HG03139 (cell line): ENCODE results near the gene TMA7.

ENCODE experiments used
- ATAC-seq: cut with Tn5 transposase; IDR thresholded peaks from one replicate; pipeline ENCODE4 v1.9.1; 2021; ENCODE audit not compliant: unreplicated experiment

Gene TMA7

DNA sequence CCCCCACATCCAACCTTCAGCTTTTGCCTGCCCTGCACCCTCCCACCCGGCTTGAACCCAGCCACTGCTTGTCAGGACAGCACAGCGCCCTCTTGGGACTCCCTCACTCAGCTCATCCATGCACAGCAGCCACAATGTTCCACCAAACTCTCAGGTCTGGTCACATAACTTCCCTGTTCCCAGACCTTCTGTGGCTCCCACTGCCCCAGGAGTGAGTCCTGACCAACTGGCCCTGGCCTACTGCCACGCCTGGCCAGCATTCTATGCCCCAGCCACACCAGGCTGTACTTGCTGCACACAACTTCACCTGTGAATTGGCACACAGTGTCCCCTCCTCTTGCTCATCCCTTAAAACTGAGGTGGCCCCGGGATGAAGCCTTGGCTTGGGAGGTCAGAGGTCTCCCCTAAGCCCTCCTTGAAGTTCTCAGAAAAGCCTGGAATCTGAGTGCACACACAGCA is 31.2 kb upstream of the TMA7 start:
- ATAC-seq, result no peak

- no peak for ATAC-seq
These were observed 30.5 kb upstream of the TMA7 start for GRCh38 chr3:48409291-48410201.

DNA sequence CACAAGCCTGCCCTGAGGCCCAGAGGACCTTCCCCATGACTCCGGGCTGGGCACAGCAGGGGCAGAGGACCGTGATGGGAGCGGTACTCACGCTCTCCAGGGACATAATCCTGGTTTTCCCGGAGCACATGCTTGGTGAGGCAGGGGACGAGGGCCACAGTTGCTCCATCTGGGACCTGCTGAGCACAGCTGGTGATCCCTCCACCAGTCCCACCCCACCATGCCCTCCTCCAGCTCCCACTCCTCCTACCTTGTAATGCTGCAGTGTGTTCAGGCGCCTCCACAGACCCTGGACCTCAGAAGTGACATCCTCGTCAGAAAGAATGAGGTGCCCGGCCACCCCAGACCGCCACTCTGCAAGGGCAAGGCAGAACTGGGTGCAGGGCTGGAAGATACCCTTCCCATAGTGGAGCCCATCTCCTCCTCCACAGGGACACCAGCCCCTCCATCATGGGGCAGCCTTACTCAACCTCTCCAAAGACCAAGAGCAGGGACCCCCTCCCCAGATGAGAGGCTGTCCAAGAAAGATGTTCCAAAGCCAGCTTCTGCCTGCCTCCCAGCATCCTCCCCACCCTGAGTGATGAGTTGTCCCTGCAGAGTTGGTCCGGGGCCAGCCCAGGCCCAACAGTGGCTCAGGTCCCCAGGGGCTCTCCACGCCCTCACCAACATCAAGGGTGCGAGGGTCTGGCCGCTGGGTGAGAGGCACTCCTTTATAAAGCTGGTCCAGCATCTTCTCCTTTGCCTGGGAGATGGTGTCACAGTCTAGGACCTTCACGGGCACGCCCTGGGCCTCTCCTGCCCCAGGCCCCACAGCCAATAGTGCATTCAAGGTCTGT is 29.6 kb upstream of the TMA7 start:
- no peak for ATAC-seq

GRCh38 chr3:48411041-48411588 is 28.9 kb upstream of the TMA7 start:
- no peak for ATAC-seq

DNA sequence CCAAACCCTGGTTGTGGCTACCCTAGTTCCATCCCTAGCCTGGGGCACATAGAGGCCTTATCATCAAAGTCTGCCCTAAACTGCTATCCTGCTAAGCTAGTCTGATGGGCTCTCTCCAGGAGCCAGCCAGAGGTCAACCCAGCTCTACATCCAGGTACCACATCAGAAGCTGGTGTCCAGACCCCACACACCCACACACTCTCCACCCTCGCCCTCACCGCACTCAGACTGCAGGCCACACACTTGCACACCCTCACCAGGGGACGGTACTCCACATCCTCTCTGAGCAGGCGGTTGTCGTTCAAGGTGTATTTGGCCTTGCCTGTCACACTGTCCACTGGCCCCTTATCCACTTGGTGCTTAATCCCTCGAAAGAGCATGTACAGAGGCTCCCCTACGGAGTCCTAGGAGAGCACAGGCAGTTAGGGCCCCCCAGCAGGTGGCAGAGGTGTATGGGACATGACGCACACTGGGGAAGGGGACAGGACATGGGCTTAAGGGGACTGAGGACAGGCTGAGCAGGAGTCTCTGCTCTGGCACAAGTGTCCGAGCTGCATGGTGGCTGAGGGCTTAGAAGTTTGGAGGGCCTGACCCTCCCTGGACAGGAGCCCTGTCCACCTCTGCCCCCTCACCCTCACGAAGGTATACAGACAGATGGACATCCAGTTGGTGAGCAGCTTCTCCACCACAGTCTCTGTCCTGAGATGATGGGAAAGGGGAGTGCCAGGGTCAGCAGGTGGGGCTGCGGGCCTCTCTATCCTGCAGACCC is 28.3 kb upstream of the TMA7 start:
- ATAC-seq, result no peak

DNA sequence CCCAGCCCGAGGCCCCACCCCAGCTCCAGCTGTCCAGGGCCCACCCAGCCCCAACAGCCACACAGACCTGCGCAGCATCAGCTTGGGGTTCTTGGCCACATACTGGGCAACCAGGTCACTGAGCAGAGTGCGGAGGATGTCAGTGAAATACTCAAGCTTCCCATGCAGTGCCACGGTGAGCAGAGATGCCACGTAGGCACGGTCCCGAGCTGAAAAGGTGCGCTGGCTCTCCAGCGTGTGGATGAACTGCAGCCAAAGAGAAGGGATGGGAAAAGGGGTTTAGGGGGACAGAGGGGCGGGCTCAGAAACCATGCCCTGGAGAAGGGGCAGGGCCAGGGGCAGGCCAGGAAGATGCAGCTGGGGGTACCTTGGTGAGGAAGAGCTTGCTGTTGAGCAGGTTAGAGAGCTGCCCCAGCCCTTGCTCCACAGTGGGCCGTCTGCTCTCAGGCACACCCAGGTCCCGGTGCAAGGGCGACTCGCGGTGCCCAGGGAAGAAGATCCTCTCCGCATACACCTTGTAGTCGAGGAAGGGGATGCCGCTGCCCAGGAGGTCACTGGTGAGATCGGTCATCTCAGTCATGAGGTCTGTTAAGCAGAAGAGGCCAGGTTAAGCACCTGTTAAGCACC is 27.6 kb upstream of the TMA7 start:
- ATAC-seq, result no peak

DNA sequence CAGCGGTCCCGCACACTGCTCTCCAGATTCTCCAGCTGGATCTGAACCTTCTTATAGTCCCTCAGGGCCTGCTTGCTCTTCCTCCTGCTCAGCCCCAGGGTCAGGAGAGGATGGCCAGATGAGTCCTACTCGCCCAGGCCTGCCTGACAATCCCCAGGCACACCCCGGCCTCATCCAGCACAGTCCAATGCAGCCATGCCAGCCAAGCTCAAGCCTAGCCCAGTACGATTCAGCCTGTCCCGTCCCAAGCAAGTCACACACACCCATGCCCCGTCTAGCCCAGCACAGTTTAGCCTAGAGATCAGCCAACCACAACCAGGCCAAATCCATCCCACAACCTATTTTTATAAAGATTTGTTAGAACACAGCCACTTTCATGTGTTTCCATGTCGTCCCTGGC is 27.0 kb upstream of the TMA7 start:
- no peak for ATAC-seq

- no peak for ATAC-seq
These were observed 26.4 kb upstream of the TMA7 start for GRCh38 chr3:48413611-48414010.

GRCh38 chr3:48414376-48415250 is 25.4 kb upstream of the TMA7 start:
- ATAC-seq, result no peak

DNA sequence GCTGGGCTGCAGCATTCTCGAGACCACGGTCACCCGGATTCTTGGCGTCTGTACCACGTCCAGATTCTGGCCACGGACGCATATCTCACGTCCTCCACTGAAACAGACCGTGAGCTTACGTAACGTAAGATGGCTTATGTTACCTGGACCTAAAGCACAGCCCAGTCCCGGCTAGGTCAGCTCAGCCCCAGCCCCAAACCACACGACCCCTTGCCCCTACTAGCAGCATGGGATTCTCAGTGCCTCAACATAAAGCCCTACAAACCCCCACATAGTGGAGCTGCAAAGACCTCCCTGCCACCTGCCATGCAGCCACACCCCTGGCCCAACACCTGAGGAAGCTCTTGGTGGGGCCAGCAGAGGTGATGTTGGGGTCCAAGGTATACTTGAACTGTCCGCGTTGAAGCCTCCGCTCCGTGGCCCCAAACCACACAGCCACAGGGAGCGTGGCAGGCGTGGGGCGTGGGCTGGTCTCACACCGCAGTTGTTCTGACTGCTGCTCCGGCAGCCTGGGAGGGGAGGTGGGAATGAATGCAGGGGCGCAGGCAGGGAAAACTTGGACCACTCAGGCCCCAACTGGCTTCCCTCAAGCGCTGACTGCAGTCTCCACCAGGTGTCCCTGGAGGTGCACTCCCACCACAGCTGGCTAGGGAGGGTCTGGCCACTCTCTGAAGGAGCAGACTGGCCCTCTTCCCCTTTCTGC is 24.7 kb upstream of the TMA7 start:
- no peak for ATAC-seq

DNA sequence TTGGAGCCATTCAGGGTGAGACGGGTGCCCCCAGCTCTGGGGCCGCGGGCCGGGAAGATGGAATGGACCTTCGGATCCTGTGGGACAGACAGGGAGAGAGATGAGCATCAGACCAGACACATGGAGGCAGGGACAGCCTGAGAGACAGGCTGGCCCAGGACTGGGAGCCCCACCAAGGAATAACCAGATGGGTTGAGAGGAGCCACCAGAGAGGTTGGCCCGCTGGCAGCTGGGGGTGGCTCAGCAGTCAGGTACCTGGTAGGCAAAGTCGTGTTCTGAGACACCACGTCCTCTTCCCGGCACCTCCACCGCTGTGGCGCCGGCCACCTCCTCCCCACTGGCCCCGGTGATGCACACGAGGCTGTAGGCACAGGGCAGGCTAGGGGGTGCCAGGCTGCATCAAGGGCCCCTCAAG is 24.0 kb upstream of the TMA7 start:
- no peak for ATAC-seq

DNA sequence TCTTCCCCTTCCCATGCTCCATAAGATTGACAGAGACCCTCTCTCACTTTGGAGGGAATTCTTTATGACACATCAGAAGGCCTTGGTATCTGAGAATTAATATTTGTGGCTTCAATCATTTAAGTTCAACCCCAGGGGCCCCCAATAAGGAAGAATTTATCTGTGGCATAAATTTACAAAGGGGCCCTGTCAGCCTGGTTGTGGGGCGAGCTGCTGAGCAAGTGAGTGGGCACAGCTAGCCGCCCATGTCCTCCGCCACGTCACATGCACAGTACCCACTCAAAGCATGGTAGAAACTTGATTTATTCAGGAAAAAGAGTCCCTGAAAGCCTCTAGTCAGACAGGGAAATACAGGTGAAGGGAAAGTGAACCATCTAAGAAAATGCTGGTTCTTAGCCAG is 23.5 kb upstream of the TMA7 start:
- ATAC-seq, result no peak

DNA sequence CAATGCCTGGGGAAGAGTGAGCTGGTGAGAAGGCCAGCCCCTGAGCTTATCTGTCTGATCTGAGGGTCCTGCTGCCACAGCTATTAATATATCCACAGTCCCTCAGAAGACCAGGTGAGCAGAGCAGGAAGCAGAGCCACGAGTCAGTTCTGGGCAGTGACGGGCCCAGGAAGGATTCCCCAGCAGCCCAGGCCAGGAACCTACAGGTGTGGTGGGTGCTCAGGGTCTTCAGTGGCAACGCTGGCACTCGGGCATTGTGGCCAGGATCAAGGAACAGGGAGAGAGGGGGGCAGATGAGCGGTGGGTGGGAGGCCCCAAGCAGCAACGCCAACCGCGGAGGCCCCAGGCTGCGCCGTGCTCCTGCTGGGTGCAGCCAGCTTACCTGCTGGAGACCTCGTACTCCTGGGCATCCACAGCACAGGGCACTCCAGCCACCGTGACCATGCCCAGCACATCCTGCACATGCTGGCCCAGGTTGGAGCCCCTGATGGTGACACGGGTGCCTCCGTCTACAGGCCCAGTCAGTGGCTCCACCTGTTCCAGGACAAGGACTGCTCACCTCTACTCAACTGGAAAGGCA is 22.4 kb upstream of the TMA7 start:
- ATAC-seq, result no peak

GRCh38 chr3:48418140-48418539 is 21.9 kb upstream of the TMA7 start:
- no peak for ATAC-seq

DNA sequence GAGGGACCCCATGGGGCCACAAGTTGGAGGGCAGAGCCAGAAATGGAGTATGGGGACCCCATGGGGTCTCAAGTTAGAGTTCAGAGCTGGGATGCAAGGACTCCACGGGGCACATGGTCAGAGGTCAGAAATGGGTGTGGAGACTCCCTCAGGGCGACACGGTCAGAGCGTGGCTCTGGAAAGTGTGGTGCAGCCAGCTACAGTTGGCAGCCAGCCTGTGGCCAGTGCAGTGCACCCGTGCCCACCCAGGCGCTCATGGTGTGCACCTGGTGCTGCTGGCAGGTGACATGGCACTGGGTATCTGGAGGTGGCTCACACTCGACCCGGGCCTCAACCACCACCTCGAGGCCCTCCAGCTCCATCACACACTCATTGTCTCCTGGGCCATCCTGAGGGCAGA is 21.4 kb upstream of the TMA7 start:
- ATAC-seq, result no peak

- ATAC-seq, result no peak
These were observed 20.9 kb upstream of the TMA7 start for GRCh38 chr3:48419149-48419548.

DNA sequence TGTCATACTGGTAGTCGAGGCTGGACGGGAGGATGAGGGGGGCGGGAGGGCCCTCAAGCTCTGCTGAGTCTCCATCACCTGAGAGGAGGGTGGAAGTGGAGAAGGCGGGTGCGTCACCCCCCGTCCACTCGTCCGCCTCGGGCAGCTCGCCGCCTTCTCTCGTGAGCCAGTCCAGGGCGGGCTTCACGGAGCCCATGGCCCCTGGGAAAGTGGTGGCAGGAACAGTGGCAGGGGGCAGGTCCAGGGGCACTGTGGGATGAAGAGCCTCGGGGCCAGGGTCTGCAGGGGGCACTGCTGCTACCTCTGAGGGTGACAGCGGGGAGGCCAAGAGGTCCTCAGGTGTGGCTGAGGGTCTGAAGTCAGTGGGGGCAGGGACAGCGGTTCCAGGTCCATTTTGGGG is 20.5 kb upstream of the TMA7 start:
- ATAC-seq, result no peak

- no peak for ATAC-seq
These were observed 19.5 kb upstream of the TMA7 start for GRCh38 chr3:48420561-48420960.

DNA sequence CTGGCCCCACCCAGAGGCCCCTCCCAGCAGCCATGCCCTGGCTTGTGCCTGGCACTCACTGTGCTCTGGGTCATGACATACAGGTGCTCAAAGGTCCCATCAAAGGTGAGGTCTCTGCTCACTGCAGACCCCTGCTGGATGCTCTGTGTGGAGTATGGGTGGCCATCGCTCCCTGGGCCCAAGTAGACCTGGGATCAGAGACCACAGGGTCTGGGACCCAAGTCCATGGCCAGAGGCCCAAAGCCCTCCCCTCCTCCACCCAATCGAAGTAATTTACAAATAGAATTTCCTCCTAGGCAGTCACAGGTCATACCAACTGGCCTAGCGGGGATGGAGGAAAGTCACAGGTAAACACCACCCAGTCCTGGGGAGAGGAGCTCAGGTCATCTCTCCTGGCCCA is 17.8 kb upstream of the TMA7 start:
- no peak for ATAC-seq
